Liver (tissue), 9 donors: ENCODE data around the gene AIP. TPM values are rescaled to one million over a fixed set of nuclear protein-coding genes. Genes with fewer than 3 reads are reported as not detected.

Experiments used
- DNase-seq: peaks from one replicate; pipeline ENCODE4 v3.0.0-alpha.2; 2017; ENCODE audit warnings: low spot score
- H3K27ac ChIP-seq, 2 donors: one replicate each; pipeline ENCODE4 v1.7.0; 2013; ENCODE audit warnings: inconsistent platforms in 2 of 2, low read length in 2 of 2, control low read depth in 1 of 2, low read depth in 1 of 2, mild to moderate bottlenecking in 1 of 2
- H3K27me3 ChIP-seq, 4 donors: one replicate each; pipeline versions ENCODE4 v1.6.1 to v1.7.0; 2013; ENCODE audit warnings: low read length in 3 of 4, inconsistent platforms in 1 of 4, mild to moderate bottlenecking in 1 of 4, moderate library complexity in 1 of 4; ENCODE audit not compliant: control insufficient read depth in 4 of 4, insufficient read depth in 4 of 4
- H3K36me3 ChIP-seq, 4 donors: one replicate each; pipeline versions ENCODE4 v1.6.1 to v1.7.0; 2013; ENCODE audit warnings: low read length in 3 of 4, mild to moderate bottlenecking in 3 of 4, low read depth in 1 of 4, moderate library complexity in 1 of 4; ENCODE audit not compliant: control insufficient read depth in 4 of 4, insufficient read depth in 3 of 4
- H3K4me1 ChIP-seq, 4 donors: one replicate each; pipeline versions ENCODE4 v1.6.1 to v1.7.0; 2013; ENCODE audit warnings: low read length in 3 of 4, mild to moderate bottlenecking in 3 of 4, moderate library complexity in 1 of 4; ENCODE audit not compliant: control insufficient read depth in 4 of 4, insufficient read depth in 4 of 4
- H3K4me3 ChIP-seq, 3 donors: one replicate each; pipeline versions ENCODE4 v1.6.1 to v1.7.0; 2013; ENCODE audit warnings: low read length in 3 of 3, control low read depth in 1 of 3, low read depth in 1 of 3, mild to moderate bottlenecking in 1 of 3
- H3K9ac ChIP-seq, 2 donors: one replicate each; pipeline ENCODE4 v1.7.0; 2013; ENCODE audit warnings: low read length in 2 of 2, mild to moderate bottlenecking in 2 of 2, moderate library complexity in 2 of 2, control low read depth in 1 of 2, low read depth in 1 of 2
- H3K9me3 ChIP-seq, 4 donors: one replicate each; pipeline versions ENCODE4 v1.6.1 to v1.7.0; 2013; ENCODE audit warnings: low read length in 3 of 4; ENCODE audit not compliant: control insufficient read depth in 4 of 4
- ATF3 ChIP-seq: IDR thresholded peaks from 2 replicates; pipeline ENCODE4 v1.6.1; 2016; ENCODE audit warnings: antibody characterized with exemption
- CTCF ChIP-seq: fragments of 150-350 bp; IDR thresholded peaks from 2 replicates; pipeline ENCODE4 v1.5.1; 2017; ENCODE audit warnings: improper control_type of control experiment, low read depth, low read length; ENCODE audit not compliant: missing input control
- EGR1 ChIP-seq, 2 donors: IDR thresholded peaks; 2 replicates each; pipeline ENCODE4 v1.6.1; 2016 to 2018; ENCODE audit warnings: antibody characterized with exemption in 2 of 2, low read depth in 2 of 2
- FOXA1 ChIP-seq: IDR thresholded peaks from 2 replicates; pipeline ENCODE4 v1.6.1; 2016; ENCODE audit warnings: antibody characterized with exemption
- FOXA2 ChIP-seq: IDR thresholded peaks from 2 replicates; pipeline ENCODE4 v1.6.1; 2016; ENCODE audit warnings: antibody characterized with exemption
- GABPA ChIP-seq, 2 donors: IDR thresholded peaks in 1 of 2; conservative IDR thresholded peaks in 1 of 2; 2 replicates each; pipeline ENCODE4 v1.6.1; 2016; ENCODE audit warnings: antibody characterized with exemption in 2 of 2, mild to moderate bottlenecking in 1 of 2, moderate library complexity in 1 of 2
- HNF4G ChIP-seq: IDR thresholded peaks from 2 replicates; pipeline ENCODE4 v1.6.1; 2016; ENCODE audit warnings: antibody characterized with exemption
- JUND ChIP-seq, 2 donors: IDR thresholded peaks; 2 replicates each; pipeline ENCODE4 v1.6.1; 2016; ENCODE audit warnings: antibody characterized with exemption in 2 of 2
- MAX ChIP-seq: IDR thresholded peaks from 2 replicates; pipeline ENCODE4 v1.6.1; 2016; ENCODE audit warnings: antibody characterized with exemption
- NR2F2 ChIP-seq: IDR thresholded peaks from 2 replicates; pipeline ENCODE4 v1.6.1; 2016; ENCODE audit warnings: antibody characterized with exemption
- RXRA ChIP-seq, 2 donors: IDR thresholded peaks; 2 replicates each; pipeline ENCODE4 v1.6.1; 2017 to 2018; ENCODE audit warnings: antibody characterized with exemption in 2 of 2, mild to moderate bottlenecking in 1 of 2
- SP1 ChIP-seq: IDR thresholded peaks from 2 replicates; pipeline ENCODE4 v1.6.1; 2018; ENCODE audit warnings: antibody characterized with exemption, mild to moderate bottlenecking
- TAF1 ChIP-seq: conservative IDR thresholded peaks from 2 replicates; pipeline ENCODE4 v1.6.1; 2016; ENCODE audit warnings: antibody characterized with exemption, mild to moderate bottlenecking
- YY1 ChIP-seq: IDR thresholded peaks from 2 replicates; pipeline ENCODE4 v1.6.1; 2016; ENCODE audit warnings: antibody characterized with exemption, mild to moderate bottlenecking
- WGBS: extraction: QIAGEN DNeasy Blood & Tissue Kit; methylation state at CpG from one replicate; pipeline ENCODE4 v1.1.7; 2013; 5-methylcytosine and 5-hydroxymethylcytosine counted together
- polyA plus RNA-seq, 2 donors: library from polyadenylated mRNA; stranded (reverse) in 1 of 2; unstranded in 1 of 2; fragments of 200-250 nt in 1 of 2; fragments of >200 nt in 1 of 2; fragmentation: Nextera tagmentation in 1 of 2; extraction: Ambion mirVana in 1 of 2; gene quantifications; one replicate each; pipeline versions ENCODE4 v1.2.1 to v1.2.3, GENCODE V29; 2013 to 2015
- total RNA-seq, 2 donors: library from RNA; depleted of rRNA; stranded (reverse); fragments of >200 nt; gene quantifications; one replicate each; pipeline ENCODE4 v1.2.3, GENCODE V29; 2014
- TF ChIP-seq, protein P1 (sequence below): IDR thresholded peaks from 2 replicates; pipeline ENCODE4 v1.6.1; 2016; ENCODE audit warnings: antibody characterized with exemption
- TF ChIP-seq, protein P2 (sequence below): IDR thresholded peaks from 2 replicates; pipeline ENCODE4 v1.6.1; 2016; ENCODE audit warnings: antibody characterized with exemption, mild to moderate bottlenecking
- donor health status: healthy.
- donor health status: healthy.
- donor health status: healthy.
- donor health status: healthy.
- donor health status: healthy.

The AIP gene
- total and polyA plus RNA-seq, 4 donors: 17.6 to 28.2 (median 23.1) TPM

DNA sequence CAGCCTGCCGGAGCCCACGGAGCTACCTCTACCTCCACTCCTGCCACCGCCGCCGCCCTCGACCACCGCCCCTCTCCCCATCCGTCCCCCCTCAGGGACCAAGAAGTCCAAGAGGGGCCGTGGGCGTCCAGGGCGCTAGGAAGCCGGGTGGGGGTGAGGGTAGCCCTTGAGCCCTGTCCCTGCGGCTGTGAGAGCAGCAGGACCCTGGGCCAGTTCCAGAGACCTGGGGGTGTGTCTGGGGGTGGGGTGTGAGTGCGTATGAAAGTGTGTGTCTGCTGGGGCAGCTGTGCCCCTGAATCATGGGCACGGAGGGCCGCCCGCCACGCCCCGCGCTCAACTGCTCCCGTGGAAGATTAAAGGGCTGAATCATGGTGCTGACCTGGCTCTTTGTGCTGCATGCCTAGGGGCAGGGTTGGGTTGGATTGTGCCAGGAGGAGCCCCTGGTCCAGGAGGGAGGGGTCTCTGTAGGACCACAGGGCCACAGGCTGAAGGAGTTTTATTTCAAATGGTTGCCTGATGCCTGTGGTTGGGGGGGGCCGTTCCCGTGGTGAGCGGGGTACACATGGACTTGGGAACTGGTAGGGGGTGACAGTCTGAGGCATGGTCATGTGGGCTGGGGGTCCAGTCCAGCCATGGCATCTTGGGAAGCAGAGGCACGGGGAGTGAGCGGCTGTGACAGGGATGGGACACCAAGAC lies 47.6 kb upstream of the AIP start:
- no peaks in the 10 kb centered on the region for H3K9me3 ChIP-seq
- H3K27me3 ChIP-seq: no peaks in the 10 kb centered on the region
- 85% methylated on average over 26 of the region's 26 CpGs for WGBS
- peaks cover 0 to 5% (median 2%) of the 10 kb centered on the region in 4 donors for H3K4me1 ChIP-seq
- H3K9ac ChIP-seq: no peak overlapping the region
- no peak for TF ChIP-seq FOXA2
- no peak for TF ChIP-seq HNF4G
- no peak for TF ChIP-seq MAX
- TF ChIP-seq ATF3: no peak
- TF ChIP-seq SP1: no peak
- no peak for TF ChIP-seq JUND (IDR thresholded peaks at IDR 0.05)
- no peak for TF ChIP-seq YY1
- TF ChIP-seq TAF1: no peak
- no peak for TF ChIP-seq FOXA1
- no peak for TF ChIP-seq RXRA (IDR thresholded peaks at IDR 0.05)
- TF ChIP-seq EGR1 (IDR thresholded peaks at IDR 0.05; ENCODE audit: low read depth in 2 of 2): no peak
- TF ChIP-seq NR2F2: no peak
- TF ChIP-seq GABPA (IDR thresholded peaks at IDR 0.05 in 1 of 2, conservative IDR thresholded peaks at IDR 0.05 in 1 of 2): no peak
- no peak for TF ChIP-seq CTCF
- TF ChIP-seq, protein P1, sequence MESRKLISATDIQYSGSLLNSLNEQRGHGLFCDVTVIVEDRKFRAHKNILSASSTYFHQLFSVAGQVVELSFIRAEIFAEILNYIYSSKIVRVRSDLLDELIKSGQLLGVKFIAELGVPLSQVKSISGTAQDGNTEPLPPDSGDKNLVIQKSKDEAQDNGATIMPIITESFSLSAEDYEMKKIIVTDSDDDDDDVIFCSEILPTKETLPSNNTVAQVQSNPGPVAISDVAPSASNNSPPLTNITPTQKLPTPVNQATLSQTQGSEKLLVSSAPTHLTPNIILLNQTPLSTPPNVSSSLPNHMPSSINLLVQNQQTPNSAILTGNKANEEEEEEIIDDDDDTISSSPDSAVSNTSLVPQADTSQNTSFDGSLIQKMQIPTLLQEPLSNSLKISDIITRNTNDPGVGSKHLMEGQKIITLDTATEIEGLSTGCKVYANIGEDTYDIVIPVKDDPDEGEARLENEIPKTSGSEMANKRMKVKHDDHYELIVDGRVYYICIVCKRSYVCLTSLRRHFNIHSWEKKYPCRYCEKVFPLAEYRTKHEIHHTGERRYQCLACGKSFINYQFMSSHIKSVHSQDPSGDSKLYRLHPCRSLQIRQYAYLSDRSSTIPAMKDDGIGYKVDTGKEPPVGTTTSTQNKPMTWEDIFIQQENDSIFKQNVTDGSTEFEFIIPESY: no peak
- TF ChIP-seq, protein P2, sequence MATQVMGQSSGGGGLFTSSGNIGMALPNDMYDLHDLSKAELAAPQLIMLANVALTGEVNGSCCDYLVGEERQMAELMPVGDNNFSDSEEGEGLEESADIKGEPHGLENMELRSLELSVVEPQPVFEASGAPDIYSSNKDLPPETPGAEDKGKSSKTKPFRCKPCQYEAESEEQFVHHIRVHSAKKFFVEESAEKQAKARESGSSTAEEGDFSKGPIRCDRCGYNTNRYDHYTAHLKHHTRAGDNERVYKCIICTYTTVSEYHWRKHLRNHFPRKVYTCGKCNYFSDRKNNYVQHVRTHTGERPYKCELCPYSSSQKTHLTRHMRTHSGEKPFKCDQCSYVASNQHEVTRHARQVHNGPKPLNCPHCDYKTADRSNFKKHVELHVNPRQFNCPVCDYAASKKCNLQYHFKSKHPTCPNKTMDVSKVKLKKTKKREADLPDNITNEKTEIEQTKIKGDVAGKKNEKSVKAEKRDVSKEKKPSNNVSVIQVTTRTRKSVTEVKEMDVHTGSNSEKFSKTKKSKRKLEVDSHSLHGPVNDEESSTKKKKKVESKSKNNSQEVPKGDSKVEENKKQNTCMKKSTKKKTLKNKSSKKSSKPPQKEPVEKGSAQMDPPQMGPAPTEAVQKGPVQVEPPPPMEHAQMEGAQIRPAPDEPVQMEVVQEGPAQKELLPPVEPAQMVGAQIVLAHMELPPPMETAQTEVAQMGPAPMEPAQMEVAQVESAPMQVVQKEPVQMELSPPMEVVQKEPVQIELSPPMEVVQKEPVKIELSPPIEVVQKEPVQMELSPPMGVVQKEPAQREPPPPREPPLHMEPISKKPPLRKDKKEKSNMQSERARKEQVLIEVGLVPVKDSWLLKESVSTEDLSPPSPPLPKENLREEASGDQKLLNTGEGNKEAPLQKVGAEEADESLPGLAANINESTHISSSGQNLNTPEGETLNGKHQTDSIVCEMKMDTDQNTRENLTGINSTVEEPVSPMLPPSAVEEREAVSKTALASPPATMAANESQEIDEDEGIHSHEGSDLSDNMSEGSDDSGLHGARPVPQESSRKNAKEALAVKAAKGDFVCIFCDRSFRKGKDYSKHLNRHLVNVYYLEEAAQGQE: no peak
- H3K36me3 ChIP-seq: peaks cover 3 to 47% (median 8%) of the 10 kb centered on the region in 4 donors
- H3K4me3 ChIP-seq: no peak overlapping the region
- no peak for DNase-seq
- no peak overlapping the region for H3K27ac ChIP-seq
